Parathyroid adenoma (tissue), 2 donors: Measurements from ENCODE around the gene DPEP3.

Experiments
- H2AFZ ChIP-seq: fragments of 300-600 bp; sonication (generic); one replicate; pipeline ENCODE4 v1.7.0; 2017; ENCODE audit warnings: antibody characterized with exemption, mild to moderate bottlenecking
- H3K27ac ChIP-seq: fragments of 300-600 bp; sonication (generic); one replicate; pipeline ENCODE4 v1.7.0; 2017
- H3K27me3 ChIP-seq: fragments of 300-600 bp; sonication (generic); one replicate; pipeline ENCODE4 v1.7.0; 2017; ENCODE audit warnings: low read length; ENCODE audit not compliant: control insufficient read depth, insufficient read depth
- H3K36me3 ChIP-seq: fragments of 300-600 bp; sonication (generic); one replicate; pipeline ENCODE4 v1.7.0; 2017; ENCODE audit warnings: low read length; ENCODE audit not compliant: control insufficient read depth, insufficient read depth
- H3K4me1 ChIP-seq: fragments of 300-600 bp; sonication (generic); one replicate; pipeline ENCODE4 v1.7.0; 2017; ENCODE audit warnings: control low read depth
- H3K4me2 ChIP-seq: fragments of 300-600 bp; sonication (generic); one replicate; pipeline ENCODE4 v1.7.0; 2017; ENCODE audit warnings: low read length
- H3K4me3 ChIP-seq: fragments of 300-600 bp; sonication (generic); one replicate; pipeline ENCODE4 v1.7.0; 2017; ENCODE audit warnings: low read depth, low read length
- H3K79me2 ChIP-seq: fragments of 300-600 bp; sonication (generic); one replicate; pipeline ENCODE4 v1.7.0; 2017; ENCODE audit warnings: control low read depth
- H3K9ac ChIP-seq: fragments of 300-600 bp; sonication (generic); one replicate; pipeline ENCODE4 v1.7.0; 2017; ENCODE audit warnings: mild to moderate bottlenecking
- H3K9me3 ChIP-seq: fragments of 300-600 bp; sonication (generic); one replicate; pipeline ENCODE4 v1.7.0; 2017; ENCODE audit warnings: low read length; ENCODE audit not compliant: control insufficient read depth
- TF ChIP-seq, protein P1 (sequence below): fragments of 300-600 bp; sonication (generic); IDR thresholded peaks from one replicate; pipeline ENCODE4 v1.7.0; 2017; ENCODE audit warnings: antibody characterized with exemption, mild to moderate bottlenecking
- donor health status: primary hyperparathyroidism.

The DPEP3 gene

DNA sequence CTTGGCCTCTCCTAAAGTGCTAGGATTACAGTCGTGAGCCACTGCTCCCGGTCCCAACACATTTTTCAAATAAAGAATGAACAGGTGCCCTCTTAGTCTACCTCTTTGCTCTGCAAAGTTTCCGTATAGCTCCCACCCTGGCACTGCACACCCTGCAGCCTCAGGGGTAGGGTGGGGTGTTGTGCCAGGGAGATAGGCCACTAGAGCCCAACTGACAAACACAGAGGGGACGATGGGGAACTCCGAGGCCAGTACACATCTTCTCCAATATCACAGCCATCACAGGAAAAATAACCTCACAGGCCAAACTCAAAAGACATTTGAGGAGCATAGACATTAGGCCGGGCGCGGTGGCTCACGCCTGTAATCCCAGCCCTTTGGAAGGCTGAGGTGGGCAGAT is 9.2 kb downstream of the DPEP3 start:
- H3K27me3 ChIP-seq: no peaks in the 10 kb centered on the region
- no peak overlapping the region for H3K4me2 ChIP-seq
- no peaks in the 10 kb centered on the region for H3K9me3 ChIP-seq
- no peak overlapping the region for H3K4me3 ChIP-seq
- TF ChIP-seq, protein P1, sequence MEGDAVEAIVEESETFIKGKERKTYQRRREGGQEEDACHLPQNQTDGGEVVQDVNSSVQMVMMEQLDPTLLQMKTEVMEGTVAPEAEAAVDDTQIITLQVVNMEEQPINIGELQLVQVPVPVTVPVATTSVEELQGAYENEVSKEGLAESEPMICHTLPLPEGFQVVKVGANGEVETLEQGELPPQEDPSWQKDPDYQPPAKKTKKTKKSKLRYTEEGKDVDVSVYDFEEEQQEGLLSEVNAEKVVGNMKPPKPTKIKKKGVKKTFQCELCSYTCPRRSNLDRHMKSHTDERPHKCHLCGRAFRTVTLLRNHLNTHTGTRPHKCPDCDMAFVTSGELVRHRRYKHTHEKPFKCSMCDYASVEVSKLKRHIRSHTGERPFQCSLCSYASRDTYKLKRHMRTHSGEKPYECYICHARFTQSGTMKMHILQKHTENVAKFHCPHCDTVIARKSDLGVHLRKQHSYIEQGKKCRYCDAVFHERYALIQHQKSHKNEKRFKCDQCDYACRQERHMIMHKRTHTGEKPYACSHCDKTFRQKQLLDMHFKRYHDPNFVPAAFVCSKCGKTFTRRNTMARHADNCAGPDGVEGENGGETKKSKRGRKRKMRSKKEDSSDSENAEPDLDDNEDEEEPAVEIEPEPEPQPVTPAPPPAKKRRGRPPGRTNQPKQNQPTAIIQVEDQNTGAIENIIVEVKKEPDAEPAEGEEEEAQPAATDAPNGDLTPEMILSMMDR: no peak
- no peak overlapping the region for H3K27ac ChIP-seq
- no peaks in the 10 kb centered on the region for H3K79me2 ChIP-seq
- no peaks in the 10 kb centered on the region for H3K36me3 ChIP-seq
- H2AFZ ChIP-seq: no peak overlapping the region
- H3K4me1 ChIP-seq: peaks cover 11% of the 10 kb centered on the region
- H3K9ac ChIP-seq: no peak overlapping the region

DNA sequence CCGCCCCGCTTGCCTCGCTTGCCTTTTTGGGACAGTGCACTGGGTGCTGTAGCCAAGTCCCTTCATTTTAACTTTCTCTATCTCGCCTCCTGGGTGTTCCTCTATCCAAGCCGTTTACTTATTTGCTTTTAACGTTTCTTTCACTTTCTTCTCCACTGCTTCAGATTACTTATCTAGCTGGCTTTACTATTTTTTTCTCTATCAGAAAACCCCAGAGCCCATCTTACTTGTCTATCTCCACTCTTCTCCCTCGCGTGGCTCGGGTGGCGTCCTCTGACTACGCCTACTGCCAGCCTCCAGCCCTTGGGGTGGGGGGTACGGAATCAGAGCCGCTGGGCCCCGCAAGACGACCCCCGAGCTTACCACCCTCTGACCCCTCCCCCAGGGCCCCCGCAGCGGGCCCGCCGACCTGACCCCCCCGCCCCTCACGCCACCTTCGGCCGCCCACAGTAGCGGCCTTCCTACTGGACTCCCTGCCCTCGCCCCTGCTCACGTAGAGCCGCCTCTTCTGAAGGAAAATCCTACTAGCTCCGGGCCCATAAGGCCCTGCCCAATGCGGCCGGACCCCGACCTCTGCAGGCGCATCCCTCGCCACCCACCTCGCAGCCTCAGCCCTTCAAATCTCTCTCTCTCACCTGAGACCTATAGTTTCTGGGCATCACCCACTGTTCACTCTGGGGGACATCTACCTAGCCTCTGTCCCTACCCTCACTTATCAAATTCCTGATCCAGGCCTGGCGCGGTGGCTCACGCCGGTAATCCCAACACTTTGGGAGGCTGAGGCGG is 10.9 kb downstream of the DPEP3 start:
- Histone ChIP-seq H3K27ac (peak overlapping the region; percentile 67), H3K4me3 (peak overlapping the region; percentile 84), H3K36me3 (no peaks in the 10 kb centered on the region), H3K9me3 (no peaks in the 10 kb centered on the region), H3K4me1 (peaks cover 23% of the 10 kb centered on the region), H3K4me2 (peak overlapping the region; percentile 99), H3K9ac (no peak overlapping the region), H3K27me3 (no peaks in the 10 kb centered on the region), H3K79me2 (no peaks in the 10 kb centered on the region), H2AFZ (peak overlapping the region; percentile 97)
- TF ChIP-seq, protein P1: no peak

DNA sequence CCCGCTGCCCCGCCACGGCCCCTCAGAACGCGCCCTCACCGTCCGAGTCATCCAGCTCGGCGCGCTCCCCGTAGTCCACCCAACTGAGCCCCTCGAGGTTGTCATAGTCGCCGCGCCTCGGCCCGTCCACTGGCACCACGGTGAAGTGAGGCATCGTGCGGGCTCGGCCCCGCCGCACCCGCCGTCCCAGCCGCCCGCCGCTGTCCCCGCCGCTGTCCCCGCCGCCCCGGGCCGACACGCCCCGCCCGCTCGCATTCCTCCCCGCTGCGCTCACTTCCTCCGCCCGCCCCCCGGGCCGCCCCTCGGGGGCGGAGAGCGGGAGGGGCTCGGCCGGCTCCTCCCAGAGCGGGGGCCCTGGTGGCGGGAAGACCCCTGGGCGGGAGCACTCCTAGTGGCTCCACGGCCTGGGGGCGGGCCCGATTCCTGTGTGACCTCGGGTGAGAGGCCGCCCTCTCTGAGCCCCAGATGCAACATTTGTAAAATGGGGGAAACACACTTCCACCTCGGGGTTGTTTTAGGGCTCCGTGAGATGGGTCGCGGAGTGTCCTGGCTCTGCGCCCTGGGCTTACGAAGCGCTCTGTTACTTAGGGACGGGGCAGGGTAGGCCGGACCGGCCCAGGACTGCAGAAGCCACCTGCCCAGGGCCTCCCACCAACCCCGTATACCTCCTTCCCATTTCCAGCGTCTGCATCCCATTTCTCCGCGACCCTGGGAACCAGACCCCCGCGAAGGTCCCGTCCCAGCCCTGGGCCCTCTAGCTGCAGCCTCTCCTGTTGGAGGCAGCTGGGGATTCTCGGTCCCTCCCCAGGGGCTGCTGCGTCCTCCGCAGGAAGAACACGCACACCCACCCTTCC is 11.7 kb downstream of the DPEP3 start, which contains the start of gene SLC12A4:
TSS of gene SLC12A4 (minus strand) at position 238 of the 854 bp plus-strand sequence. CDS start at position 154, 84 bp downstream.
- peak within 1 kb of the TSS; percentile 46 for H3K9ac ChIP-seq
- H3K27ac ChIP-seq: peak within 1 kb of the TSS; percentile 67
- no peaks in the 10 kb centered on the region for H3K79me2 ChIP-seq
- H3K36me3 ChIP-seq: no peaks in the 10 kb centered on the region
- TF ChIP-seq, protein P1: no peak
- peak within 1 kb of the TSS; percentile 99 for H3K4me2 ChIP-seq
- peak within 1 kb of the TSS; percentile 84 for H3K4me3 ChIP-seq
- H3K9me3 ChIP-seq: no peaks in the 10 kb centered on the region
- H3K27me3 ChIP-seq: no peaks in the 10 kb centered on the region
- H2AFZ ChIP-seq: peak within 1 kb of the TSS; percentile 97
- peaks cover 31% of the 10 kb centered on the region for H3K4me1 ChIP-seq

DNA sequence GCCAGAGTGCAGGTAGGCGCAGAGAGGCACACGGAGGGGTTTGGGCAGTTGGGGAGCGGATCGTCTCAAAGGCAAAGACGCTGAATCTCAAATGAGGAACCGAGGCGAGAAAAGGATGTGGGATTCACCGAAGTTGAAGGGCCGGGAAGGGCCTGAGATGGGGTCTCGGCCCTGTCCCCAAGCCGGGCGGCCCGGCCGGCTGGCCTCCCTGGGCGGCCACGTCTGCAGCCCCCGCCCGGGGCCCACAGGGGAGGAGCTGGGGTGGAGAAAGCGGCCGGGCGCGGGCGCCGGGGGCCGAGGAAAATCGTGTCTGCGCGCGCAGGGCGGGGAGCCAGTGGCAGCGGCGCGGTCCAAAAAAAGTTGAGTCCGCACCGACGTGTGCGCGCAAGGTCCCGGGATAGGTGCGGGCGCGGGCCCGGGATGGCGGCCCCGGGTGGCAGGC is 12.3 kb downstream of the DPEP3 start:
- Histone ChIP-seq H3K4me3 (peak overlapping the region; percentile 84), H3K79me2 (peaks cover 5% of the 10 kb centered on the region), H3K4me1 (peaks cover 36% of the 10 kb centered on the region), H2AFZ (peak overlapping the region; percentile 71), H3K27ac (peak overlapping the region; percentile 67), H3K27me3 (no peaks in the 10 kb centered on the region), H3K9ac (no peak overlapping the region), H3K36me3 (no peaks in the 10 kb centered on the region), H3K4me2 (peak overlapping the region; percentile 99), H3K9me3 (no peaks in the 10 kb centered on the region)
- TF ChIP-seq, protein P1: no peak
